Loucy (cell line): ENCODE results near the gene LRRC23.
A peak's percentile ranks its signal among the peaks of the same experiment; 100 is the strongest.

Experiments
- H2AFZ ChIP-seq: fragments of 200-600 bp; sonication (generic); 2 replicates; pipeline ENCODE4 v1.6.0; 2016; ENCODE audit warnings: antibody characterized with exemption, mild to moderate bottlenecking, low read length, moderate library complexity
- H3F3A ChIP-seq: fragments of 200-600 bp; 2 replicates; pipeline ENCODE4 v1.6.0; 2016; ENCODE audit warnings: antibody characterized with exemption, low read depth, mild to moderate bottlenecking
- H3K27me3 ChIP-seq: fragments of 200-600 bp; sonication (generic); 2 replicates; pipeline ENCODE4 v1.6.1; 2014; ENCODE audit warnings: low read length, mild to moderate bottlenecking; ENCODE audit not compliant: insufficient read depth, poor library complexity, severe bottlenecking
- H3K36me3 ChIP-seq: fragments of 200-600 bp; sonication (generic); 2 replicates; pipeline ENCODE4 v1.6.1; 2016; ENCODE audit warnings: low read length; ENCODE audit not compliant: insufficient read depth
- H3K4me1 ChIP-seq: fragments of 200-600 bp; sonication (generic); 2 replicates; pipeline ENCODE4 v1.5.1; 2014; ENCODE audit warnings: low read length, mild to moderate bottlenecking; ENCODE audit not compliant: insufficient read depth, poor library complexity, severe bottlenecking
- H3K4me2 ChIP-seq: fragments of 200-600 bp; sonication (generic); 2 replicates; pipeline ENCODE4 v1.6.0; 2014; ENCODE audit warnings: antibody characterized with exemption, low read length, low read depth, mild to moderate bottlenecking; ENCODE audit not compliant: poor library complexity, severe bottlenecking
- H3K4me3 ChIP-seq: fragments of 200-600 bp; sonication (generic); 2 replicates; pipeline ENCODE4 v1.5.1; 2014; ENCODE audit warnings: low read length, mild to moderate bottlenecking, mixed read lengths; ENCODE audit not compliant: poor library complexity, severe bottlenecking
- H3K79me2 ChIP-seq: fragments of 200-600 bp; sonication (generic); 2 replicates; pipeline ENCODE4 v1.6.1; 2014; ENCODE audit warnings: low read length; ENCODE audit not compliant: insufficient read depth
- H3K9ac ChIP-seq: fragments of 200-600 bp; sonication (generic); 2 replicates; pipeline ENCODE4 v1.6.0; 2014; ENCODE audit warnings: mild to moderate bottlenecking, low read depth, low read length, moderate library complexity; ENCODE audit not compliant: poor library complexity, severe bottlenecking
- H3K9me2 ChIP-seq: fragments of 200-600 bp; sonication (generic); replicated peaks from 2 replicates; pipeline ENCODE4 v1.6.1; 2016; ENCODE audit warnings: low read depth, low read length, mixed read lengths
- H3K9me3 ChIP-seq: fragments of 200-600 bp; sonication (generic); 2 replicates; pipeline ENCODE4 v1.6.1; 2014; ENCODE audit warnings: mild to moderate bottlenecking, antibody characterized with exemption, low read length, low read depth; ENCODE audit not compliant: insufficient read depth
- H4K20me1 ChIP-seq: fragments of 200-600 bp; sonication (generic); 2 replicates; pipeline ENCODE4 v1.6.0; 2014; ENCODE audit warnings: antibody characterized with exemption, low read length, mild to moderate bottlenecking; ENCODE audit not compliant: insufficient read depth, poor library complexity, severe bottlenecking
- CTCF ChIP-seq: fragments of 200-600 bp; sonication (generic); conservative IDR thresholded peaks from 2 replicates; pipeline ENCODE4 v1.5.1; 2014; ENCODE audit warnings: mild to moderate bottlenecking, antibody characterized with exemption, low read length
- EZH2phosphoT487 ChIP-seq: fragments of 200-600 bp; IDR thresholded peaks from 2 replicates; pipeline ENCODE4 v1.6.1; 2018; ENCODE audit warnings: antibody characterized with exemption, mild to moderate bottlenecking, moderate library complexity, borderline replicate concordance

LRRC23 gene

GRCh38 chr12:6937481-6938352, 33.1 kb downstream of the LRRC23 start:
- Histone ChIP-seq H3K9ac (peak overlapping the region; percentile 96), H3K27me3 (no peaks in the 10 kb centered on the region), H4K20me1 (peaks cover 4% of the 10 kb centered on the region), H3K9me3 (no peaks in the 10 kb centered on the region), H3K79me2 (peaks cover 33% of the 10 kb centered on the region), H3K4me3 (peak overlapping the region; percentile 94), H3K4me2 (peak overlapping the region; percentile 84), H3K4me1 (peaks cover 14% of the 10 kb centered on the region), H3F3A (peaks cover 11% of the 10 kb centered on the region; the same call in 1 of the 2 replicates), H2AFZ (peak overlapping the region; percentile 82), H3K36me3 (peaks cover 23% of the 10 kb centered on the region; the same call in 1 of the 2 replicates), H3K9me2 (no peaks in the 10 kb centered on the region)
- TF ChIP-seq EZH2phosphoT487 = no peak
- TF ChIP-seq CTCF = peak; percentile 91

- no peak; the same call in 1 of the 2 replicates for TF ChIP-seq CTCF
- TF ChIP-seq EZH2phosphoT487 = no peak
- Histone ChIP-seq H3K4me3 (peak overlapping the region; percentile 94), H3K27me3 (no peaks in the 10 kb centered on the region), H4K20me1 (peaks cover 4% of the 10 kb centered on the region), H3K9me2 (no peaks in the 10 kb centered on the region), H3K79me2 (peaks cover 27% of the 10 kb centered on the region), H2AFZ (no peak overlapping the region), H3K9me3 (no peaks in the 10 kb centered on the region), H3K4me1 (peaks cover 22% of the 10 kb centered on the region), H3K9ac (peak overlapping the region; percentile 96), H3K36me3 (peaks cover 22% of the 10 kb centered on the region; the same call in 1 of the 2 replicates), H3K4me2 (peak overlapping the region; percentile 84), H3F3A (peaks cover 13% of the 10 kb centered on the region; the same call in 1 of the 2 replicates)
These were observed 34.0 kb downstream of the LRRC23 start for GRCh38 chr12:6938353-6939190.

- Histone ChIP-seq H3K4me3 (no peak overlapping the region), H3F3A (peaks cover 15% of the 10 kb centered on the region), H2AFZ (no peak overlapping the region), H3K9me2 (no peaks in the 10 kb centered on the region), H3K27me3 (no peaks in the 10 kb centered on the region), H3K36me3 (peaks cover 16% of the 10 kb centered on the region; the same call in 1 of the 2 replicates), H3K4me2 (no peak overlapping the region), H3K9me3 (no peaks in the 10 kb centered on the region), H3K4me1 (peaks cover 22% of the 10 kb centered on the region), H4K20me1 (peaks cover 4% of the 10 kb centered on the region), H3K79me2 (peaks cover 22% of the 10 kb centered on the region), H3K9ac (no peak overlapping the region)
- no peak for TF ChIP-seq EZH2phosphoT487
- no peak for TF ChIP-seq CTCF
These were observed 34.5 kb downstream of the LRRC23 start for GRCh38 chr12:6939191-6939540.
